Measurements from ENCODE around the gene DCUN1D4.

DNA sequence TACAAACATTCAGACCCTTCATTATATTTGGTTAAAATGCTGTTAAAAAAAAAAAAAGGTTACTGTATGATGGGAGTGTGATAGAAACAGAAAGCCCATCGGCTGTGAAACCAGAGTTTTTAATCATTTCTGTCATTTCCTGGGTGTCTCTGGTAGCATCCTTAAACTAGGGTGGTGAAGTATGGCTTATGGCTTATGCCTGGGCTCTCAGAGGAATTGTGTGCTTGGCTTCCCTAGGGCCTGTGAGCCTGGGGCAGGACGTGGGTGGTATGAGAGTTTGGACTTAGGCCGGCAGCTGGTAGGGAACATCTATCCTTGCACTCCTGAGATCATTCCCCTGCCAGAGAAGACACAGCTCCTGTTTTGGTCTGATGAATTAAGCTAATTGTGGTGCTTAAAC, 52.2 kb downstream of the DCUN1D4 start:
- TF ChIP-seq GATA3 (IDR thresholded peaks at IDR 0.05; ENCODE audit: low read depth, low read length) (no peak), GATA2 (IDR thresholded peaks at IDR 0.05; ENCODE audit: low read depth, low read length) (no peak)

Data from SH-SY5Y (cell line).